Ascending aorta (tissue), 2 donors: ENCODE data around the gene NECTIN1. TPM values are rescaled to one million over a fixed set of nuclear protein-coding genes. Genes with fewer than 3 reads are reported as not detected.

ENCODE experiments used
- DNase-seq, 2 donors: peaks; one replicate each; pipeline ENCODE4 v3.0.0-alpha.2; 2019; ENCODE audit warnings: low spot score in 2 of 2
- H3K27ac ChIP-seq, 2 donors: fragments of 200-600 bp; sonication (generic); one replicate each; pipeline ENCODE4 v1.5.1; 2016 to 2017; ENCODE audit warnings: mild to moderate bottlenecking in 1 of 2
- H3K27me3 ChIP-seq: fragments of 200-600 bp; sonication (generic); one replicate; pipeline ENCODE4 v1.5.1; 2017
- H3K36me3 ChIP-seq, 2 donors: fragments of 200-600 bp; sonication (generic); one replicate each; pipeline ENCODE4 v1.5.1; 2016
- H3K4me1 ChIP-seq, 2 donors: fragments of 200-600 bp; sonication (generic); one replicate each; pipeline ENCODE4 v1.5.1; 2016 to 2017; ENCODE audit warnings: mild to moderate bottlenecking in 1 of 2
- H3K4me3 ChIP-seq, 2 donors: fragments of 200-600 bp; sonication (generic); one replicate each; pipeline ENCODE4 v1.5.1; 2016 to 2017; ENCODE audit warnings: mild to moderate bottlenecking in 1 of 2
- H3K9me3 ChIP-seq, 2 donors: fragments of 200-600 bp; sonication (generic); one replicate each; pipeline ENCODE4 v1.5.1; 2016
- intact Hi-C: fragments of 100-400 bp; cut with DNase I; formaldehyde crosslinking; loops from one replicate; pipeline ENCODE4 v1.15.1; 2023
- total RNA-seq: library from RNA; depleted of rRNA; stranded (reverse); fragments of >200 nt; gene quantifications from one replicate; pipeline ENCODE4 v1.1.0, GENCODE V29; 2016
- TF ChIP-seq, protein P1 (sequence below), 3 experiments: fragments of 200-600 bp in 2 of 3; fragments of 450-650 bp in 1 of 3; sonication (generic) in 2 of 3; IDR thresholded peaks; one replicate each; pipeline ENCODE4 v1.5.1; 2016 to 2019; ENCODE audit warnings: antibody characterized with exemption in 3 of 3, mild to moderate bottlenecking in 1 of 3, moderate library complexity in 1 of 3

The NECTIN1 gene
- total RNA-seq, 1 donor from 2014 or later, result 1.6 TPM

DNA sequence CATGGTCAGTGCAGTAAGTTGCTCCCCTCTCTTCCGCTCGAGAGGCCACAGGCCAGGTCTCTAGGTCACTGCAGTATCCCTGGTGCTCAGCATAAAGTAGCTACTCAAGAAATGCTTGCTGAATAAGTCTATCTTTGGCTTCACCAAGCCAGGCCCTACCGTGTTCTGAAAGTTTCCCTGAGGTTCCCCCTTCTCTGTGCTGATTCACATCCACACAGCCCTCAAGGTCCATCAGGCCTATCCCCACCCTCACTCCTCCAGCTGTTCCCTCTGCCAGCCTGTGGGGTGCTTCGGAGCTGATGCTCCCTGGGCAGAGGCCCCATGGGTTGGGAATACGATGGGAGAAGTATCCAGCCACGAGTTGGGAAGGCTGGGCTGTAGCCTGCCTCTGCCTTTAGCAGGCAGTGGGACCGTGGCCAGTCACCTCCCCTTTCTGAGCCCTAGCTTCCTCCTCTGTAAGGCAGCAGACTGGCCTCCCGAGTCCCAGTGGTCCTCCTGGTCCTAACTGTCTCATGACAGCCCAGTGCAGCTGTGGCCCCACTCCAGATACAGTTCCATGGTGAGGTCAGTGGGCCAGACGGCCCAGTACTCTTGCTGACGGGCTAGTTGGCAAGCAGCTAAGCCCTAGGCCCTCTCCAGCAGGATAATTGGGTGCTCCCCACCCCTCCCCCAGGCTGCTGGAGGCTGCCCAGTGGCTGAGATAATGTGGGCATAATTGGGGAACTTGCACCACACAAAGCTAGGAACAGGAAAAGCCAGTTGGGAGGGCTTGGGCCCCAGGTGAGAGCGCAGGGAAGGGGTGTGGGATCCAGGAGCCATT, 48.2 kb downstream of the NECTIN1 start:
- no peaks in the 10 kb centered on the region for H3K9me3 ChIP-seq
- H3K4me3 ChIP-seq, result no peak overlapping the region
- TF ChIP-seq, protein P1, sequence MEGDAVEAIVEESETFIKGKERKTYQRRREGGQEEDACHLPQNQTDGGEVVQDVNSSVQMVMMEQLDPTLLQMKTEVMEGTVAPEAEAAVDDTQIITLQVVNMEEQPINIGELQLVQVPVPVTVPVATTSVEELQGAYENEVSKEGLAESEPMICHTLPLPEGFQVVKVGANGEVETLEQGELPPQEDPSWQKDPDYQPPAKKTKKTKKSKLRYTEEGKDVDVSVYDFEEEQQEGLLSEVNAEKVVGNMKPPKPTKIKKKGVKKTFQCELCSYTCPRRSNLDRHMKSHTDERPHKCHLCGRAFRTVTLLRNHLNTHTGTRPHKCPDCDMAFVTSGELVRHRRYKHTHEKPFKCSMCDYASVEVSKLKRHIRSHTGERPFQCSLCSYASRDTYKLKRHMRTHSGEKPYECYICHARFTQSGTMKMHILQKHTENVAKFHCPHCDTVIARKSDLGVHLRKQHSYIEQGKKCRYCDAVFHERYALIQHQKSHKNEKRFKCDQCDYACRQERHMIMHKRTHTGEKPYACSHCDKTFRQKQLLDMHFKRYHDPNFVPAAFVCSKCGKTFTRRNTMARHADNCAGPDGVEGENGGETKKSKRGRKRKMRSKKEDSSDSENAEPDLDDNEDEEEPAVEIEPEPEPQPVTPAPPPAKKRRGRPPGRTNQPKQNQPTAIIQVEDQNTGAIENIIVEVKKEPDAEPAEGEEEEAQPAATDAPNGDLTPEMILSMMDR (IDR thresholded peaks at IDR 0.05), result no peak
- intact Hi-C loops, result no loop called here
- H3K27me3 ChIP-seq, result no peaks in the 10 kb centered on the region
- no peaks in the 10 kb centered on the region for H3K4me1 ChIP-seq
- H3K36me3 ChIP-seq, result peaks cover 5 to 8% of the 10 kb centered on the region in 2 donors
- DNase-seq, result no peak
- H3K27ac ChIP-seq, result no peak overlapping the region

GRCh38 chr11:119679346-119679745, 49.7 kb downstream of the NECTIN1 start:
- no peaks in the 10 kb centered on the region for H3K4me1 ChIP-seq
- H3K9me3 ChIP-seq, result no peaks in the 10 kb centered on the region
- H3K4me3 ChIP-seq, result no peak overlapping the region
- no peak overlapping the region for H3K27ac ChIP-seq
- no peak for DNase-seq
- intact Hi-C loops, result no loop called here
- H3K36me3 ChIP-seq, result peaks cover 5 to 8% of the 10 kb centered on the region in 2 donors
- TF ChIP-seq, protein P1 (IDR thresholded peaks at IDR 0.05), result no peak
- H3K27me3 ChIP-seq, result no peaks in the 10 kb centered on the region

DNA sequence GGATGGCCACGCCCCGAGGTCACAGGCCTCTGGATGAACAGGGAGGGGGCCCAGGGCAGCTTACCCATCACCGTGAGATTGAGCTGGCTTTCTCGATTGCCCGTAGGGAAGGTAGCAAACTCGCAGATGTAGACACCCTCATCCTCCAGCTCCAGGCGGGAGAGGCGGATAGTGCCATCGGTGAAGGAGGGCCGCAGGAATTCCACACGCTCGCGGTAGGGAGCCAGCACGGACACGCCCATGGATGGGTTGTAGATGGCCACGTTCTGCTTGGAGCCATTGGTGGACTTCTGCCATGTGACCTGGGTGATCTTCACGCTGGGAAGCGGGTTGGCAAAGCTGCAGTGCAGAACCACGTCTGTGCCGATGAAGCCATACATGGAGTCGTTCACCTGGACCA, 50.6 kb downstream of the NECTIN1 start:
- TF ChIP-seq, protein P1 (IDR thresholded peaks at IDR 0.05), result no peak
- Histone ChIP-seq H3K36me3 (peaks cover 5 to 8% of the 10 kb centered on the region in 2 donors), H3K9me3 (no peaks in the 10 kb centered on the region), H3K27me3 (no peaks in the 10 kb centered on the region), H3K27ac (no peak overlapping the region), H3K4me1 (no peaks in the 10 kb centered on the region), H3K4me3 (no peak overlapping the region)
- no peak for DNase-seq
- intact Hi-C loops, result no loop called here

DNA sequence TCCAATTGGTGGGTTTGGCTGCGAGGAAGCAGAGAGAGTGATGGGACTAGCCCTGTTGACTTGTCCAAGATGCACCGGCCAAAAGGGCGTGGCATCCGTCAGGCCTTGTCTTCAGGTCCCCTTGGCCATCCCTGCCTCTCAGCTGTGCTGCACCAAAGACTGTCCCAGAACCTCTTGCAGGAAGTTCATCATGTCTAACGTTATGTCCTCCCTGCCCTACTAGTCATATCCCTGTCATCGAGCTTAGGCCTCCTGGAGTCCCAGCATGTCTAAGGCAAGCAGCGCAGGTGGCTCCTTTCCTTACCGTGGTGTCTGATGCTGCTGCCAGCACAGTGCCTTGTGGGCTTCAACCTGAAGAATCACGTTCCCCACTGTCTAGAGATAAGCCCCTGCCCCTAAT, 51.2 kb downstream of the NECTIN1 start:
- TF ChIP-seq, protein P1 (IDR thresholded peaks at IDR 0.05), result no peak
- intact Hi-C loops, result no loop called here
- Histone ChIP-seq H3K27ac (no peak overlapping the region), H3K4me1 (no peaks in the 10 kb centered on the region), H3K9me3 (no peaks in the 10 kb centered on the region), H3K4me3 (no peak overlapping the region), H3K36me3 (peaks cover 5 to 8% of the 10 kb centered on the region in 2 donors), H3K27me3 (no peaks in the 10 kb centered on the region)
- DNase-seq, result no peak

GRCh38 chr11:119676461-119677020, 52.5 kb downstream of the NECTIN1 start:
- Histone ChIP-seq H3K4me3 (no peak overlapping the region), H3K27ac (no peak overlapping the region), H3K9me3 (no peaks in the 10 kb centered on the region), H3K4me1 (no peaks in the 10 kb centered on the region), H3K27me3 (no peaks in the 10 kb centered on the region), H3K36me3 (peaks cover 5 to 8% of the 10 kb centered on the region in 2 donors)
- no peak for DNase-seq
- TF ChIP-seq, protein P1 (IDR thresholded peaks at IDR 0.05), result no peak
- intact Hi-C loops, result no loop called here
